GM21528 (cell line): Measurements from ENCODE around the gene KPNA2.
"Not testable (repeated sequence)": the region's sequence is repeated elsewhere in the genome, so short reads cannot be mapped to it uniquely, and the experiment has no call there.

Experiments
- ATAC-seq: cut with Tn5 transposase; IDR thresholded peaks from one replicate; pipeline ENCODE4 v1.9.1; 2021; ENCODE audit warnings: mild to moderate bottlenecking, moderate library complexity; ENCODE audit not compliant: unreplicated experiment, low FRiP score

Gene KPNA2

DNA sequence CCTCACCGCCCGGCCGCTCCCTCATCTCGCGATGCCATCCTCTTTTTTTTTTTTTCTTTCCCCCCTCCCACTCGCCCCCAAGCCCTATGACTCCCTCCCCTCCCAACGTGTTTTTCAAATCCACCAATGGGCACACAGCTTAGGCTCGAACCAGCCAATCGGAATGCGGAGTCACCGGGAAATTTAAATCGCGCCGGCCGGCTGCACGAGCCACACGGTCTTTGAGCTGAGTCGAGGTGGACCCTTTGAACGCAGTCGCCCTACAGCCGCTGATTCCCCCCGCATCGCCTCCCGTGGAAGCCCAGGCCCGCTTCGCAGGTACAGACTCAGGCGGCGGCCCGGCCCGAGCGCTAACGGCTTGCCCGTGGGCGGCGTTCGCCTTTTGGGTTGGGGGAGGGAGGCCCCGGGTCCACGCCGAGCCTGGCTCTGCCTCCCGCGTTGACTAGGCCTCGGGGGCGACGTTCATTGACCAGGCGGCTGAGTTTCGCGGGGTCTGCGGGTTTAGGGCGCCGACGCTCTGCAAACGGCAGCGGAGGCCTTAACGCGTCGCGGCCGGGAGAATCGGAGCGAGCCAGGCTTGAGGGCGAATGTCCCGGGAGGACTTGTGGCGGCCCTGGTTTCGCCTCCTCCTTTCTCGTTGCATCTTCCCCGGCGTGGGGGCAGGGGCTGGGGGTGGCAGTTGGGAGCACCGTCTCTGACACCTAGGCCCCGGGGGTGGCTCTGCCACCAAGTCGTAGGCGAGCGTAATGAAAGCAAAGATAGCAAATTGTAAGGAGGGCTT lies at the start of gene KPNA2:
KPNA2 (plus strand) TSS at position 213 of the 781 bp plus-strand sequence. CDS start 1,398 bp downstream, outside the sequence.
- peak; percentile 89 for ATAC-seq

DNA sequence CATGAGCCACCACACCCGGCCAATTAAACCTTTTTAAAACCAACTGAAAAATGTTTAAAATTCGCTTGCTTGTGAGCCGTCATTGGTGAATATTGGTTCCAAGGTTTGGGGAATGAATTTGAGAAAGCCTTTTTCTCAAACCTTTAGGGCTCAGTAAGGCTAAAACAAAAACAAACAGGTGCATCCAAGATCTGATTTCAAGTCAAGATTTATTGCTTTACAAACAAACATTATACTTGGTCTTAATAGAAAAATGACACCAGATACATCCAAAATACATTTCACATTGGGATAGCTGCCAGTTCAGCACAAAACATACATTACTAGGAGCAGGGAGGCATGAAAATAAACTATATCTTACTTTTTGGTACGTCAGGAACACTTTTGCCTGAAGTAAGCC lies 44.6 kb upstream of the KPNA2 start:
- ATAC-seq, result no peak

DNA sequence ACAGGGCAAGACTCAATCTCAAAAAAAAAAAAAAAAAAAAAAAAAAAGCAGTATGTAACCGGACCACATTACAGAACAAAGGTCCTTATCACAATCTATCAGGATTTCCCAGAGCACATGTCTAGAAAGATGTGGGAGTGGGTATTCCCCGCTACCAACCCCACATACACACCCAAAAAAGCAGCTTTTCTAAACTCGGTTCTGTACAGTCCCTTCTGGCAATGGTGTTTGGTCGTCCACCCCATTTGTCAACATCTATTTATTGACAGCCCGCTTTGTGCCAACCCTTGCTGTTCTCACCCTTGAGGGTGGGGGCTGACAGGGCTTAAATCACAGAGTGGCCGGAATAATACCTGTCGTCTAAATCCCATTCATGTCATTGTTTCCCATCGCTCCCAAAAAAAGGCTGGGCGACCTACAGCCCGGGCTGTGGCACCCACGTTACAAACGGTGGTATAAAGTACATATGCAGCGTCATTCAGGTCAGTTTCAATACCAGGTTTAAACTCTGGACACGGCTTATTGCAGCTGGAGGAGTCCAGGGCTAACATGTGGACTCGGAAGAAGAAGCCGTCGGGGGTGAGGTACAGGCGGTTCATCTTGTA lies 42.9 kb upstream of the KPNA2 start:
- ATAC-seq, result no peak

- ATAC-seq, result peak; percentile 71
Observed at GRCh38 chr17:67993153-67993997, 42.2 kb upstream of the KPNA2 start.

- ATAC-seq, result peak; percentile 4
Observed at GRCh38 chr17:67993998-67994361, 41.6 kb upstream of the KPNA2 start.

GRCh38 chr17:67994817-67995569 lies 40.5 kb upstream of the KPNA2 start:
- no peak for ATAC-seq

DNA sequence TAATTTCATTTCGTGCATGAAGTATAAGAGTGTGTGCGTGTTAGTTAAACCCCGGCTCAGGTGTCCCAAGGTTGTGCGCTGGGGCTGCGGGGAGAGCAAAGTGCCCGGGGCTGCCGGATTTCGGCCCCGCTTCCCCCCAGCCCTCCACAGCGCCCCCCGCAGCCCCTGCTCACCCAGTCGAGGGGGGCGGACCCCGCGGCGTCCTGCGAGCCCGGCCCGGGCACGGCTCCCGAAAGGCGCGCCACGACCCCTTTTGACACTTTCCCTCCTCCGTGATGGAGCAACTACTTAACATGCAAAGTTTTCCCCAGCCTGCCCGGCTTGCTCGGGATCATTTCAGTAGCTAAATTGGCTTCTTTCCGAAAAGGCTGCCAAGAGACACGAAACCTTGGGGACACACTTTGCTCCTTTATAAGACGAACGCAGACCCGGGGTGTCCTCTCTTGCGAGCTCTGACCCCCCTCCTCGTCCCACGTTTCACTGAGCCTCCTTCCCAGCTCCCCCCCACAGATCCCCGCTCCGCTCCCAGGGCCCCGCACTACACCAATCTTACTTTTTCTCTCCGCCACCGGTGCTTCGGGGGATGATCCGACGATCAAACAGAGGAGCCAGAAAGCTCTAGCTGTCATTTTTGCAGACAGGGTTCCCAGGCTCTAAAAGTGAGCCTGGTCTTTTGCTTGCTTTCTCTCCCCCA lies 39.8 kb upstream of the KPNA2 start:
- no peak for ATAC-seq

DNA sequence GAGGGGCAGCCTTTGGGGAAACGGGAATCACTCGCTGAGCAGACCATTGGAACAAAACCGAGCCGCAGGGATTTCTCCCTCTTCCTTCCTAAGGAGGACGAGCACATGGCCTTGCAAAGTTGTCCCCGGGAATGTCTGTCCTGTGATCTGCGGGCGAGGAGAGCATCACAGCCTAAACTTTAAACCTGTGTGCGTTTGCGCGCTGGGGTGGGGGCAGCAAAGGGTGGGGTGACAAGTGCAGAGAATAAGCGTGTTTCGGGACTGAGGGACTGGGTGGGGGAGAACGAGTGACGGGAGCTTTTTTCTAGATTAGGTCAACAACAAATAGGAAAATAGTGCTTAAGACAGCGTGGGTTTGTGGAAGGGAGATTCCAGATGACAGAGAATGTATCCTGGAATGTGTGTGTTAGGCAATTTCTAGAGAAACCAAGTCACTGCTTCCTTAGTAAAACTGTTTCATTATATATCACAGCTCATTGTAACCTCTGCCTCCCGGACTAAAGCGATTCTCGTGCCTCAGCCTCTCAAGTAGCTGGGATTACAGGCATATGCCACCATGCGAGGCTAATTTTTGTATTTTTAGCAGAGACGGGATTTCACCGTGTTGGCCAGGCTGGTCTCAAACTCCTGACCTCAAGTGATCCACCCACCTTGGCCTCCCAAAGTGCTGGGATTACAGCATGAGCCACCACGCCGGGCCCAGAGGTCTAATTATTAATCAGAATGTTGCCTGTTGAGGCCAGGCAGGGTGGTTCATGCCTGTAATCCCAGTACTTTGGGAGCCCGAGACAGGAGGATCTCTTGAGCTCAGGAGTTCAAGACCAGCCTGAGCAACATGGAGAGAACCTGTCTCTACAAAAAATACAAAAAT lies 39.0 kb upstream of the KPNA2 start, which contains the start of gene C17orf58:
C17orf58 (minus strand) TSS at position 169 of the 871 bp plus-strand sequence. CDS start 271 bp downstream, outside the sequence.
- ATAC-seq, result not testable (repeated sequence)

DNA sequence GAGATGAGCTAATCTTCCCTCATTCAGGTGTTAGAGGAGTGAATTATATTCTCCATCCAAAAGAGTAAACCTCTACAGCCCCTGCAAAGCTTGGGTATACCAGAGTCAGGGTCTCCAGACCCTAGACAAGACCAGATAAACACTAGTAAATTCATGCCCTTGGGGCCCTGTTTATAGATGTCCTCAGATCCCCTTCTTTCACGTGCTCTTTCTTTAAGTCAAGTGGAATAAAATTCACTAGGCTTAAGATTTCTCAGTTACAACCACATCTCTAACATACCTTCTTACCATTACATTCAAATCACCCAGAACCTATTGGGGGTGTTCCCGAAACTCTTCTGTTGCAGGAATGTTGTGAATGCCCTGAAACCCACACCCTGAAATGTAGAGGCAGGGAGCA lies 37.1 kb upstream of the KPNA2 start:
- ATAC-seq, result no peak

- ATAC-seq, result no peak
Observed at GRCh38 chr17:67999291-67999911, 36.1 kb upstream of the KPNA2 start.

DNA sequence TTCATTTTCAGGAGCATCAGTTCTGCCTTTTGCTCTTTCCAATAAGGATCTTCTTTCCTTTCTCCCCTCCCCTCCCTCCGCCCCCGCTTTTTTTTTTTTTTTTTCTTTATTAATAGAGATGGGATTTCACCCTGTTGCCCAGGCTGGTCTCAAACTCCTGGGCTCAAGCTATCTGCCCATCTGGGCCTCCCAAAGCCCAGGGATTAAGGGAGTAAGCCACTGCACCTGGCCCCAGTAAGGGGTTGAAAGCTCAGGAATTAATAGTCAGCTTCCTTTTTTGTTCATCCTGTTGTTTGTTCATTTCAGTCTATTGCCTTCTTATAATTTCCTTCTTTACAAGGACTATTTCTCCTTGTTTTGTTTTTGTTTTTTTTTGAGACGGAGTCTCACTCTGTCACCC lies 31.3 kb upstream of the KPNA2 start:
- no peak for ATAC-seq

DNA sequence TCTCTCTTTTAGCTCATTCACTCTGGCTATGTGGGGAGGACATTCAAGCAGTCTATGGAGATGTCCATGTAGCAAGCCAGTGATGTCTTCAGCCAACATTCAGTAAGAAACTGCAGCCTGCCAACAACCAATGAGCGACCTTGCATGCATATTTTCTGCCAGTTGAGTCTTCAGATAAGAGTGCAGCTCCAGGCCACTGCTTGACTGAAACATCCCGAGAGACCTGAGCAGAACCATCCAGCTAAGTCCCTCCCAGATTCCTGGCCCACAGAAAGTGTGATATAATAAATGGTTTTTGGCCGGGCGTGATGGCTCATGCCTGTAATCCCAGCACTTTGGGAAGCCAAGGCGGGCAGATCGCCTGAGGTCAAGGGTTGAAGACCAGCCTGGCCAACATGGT lies 28.7 kb upstream of the KPNA2 start:
- no peak for ATAC-seq

DNA sequence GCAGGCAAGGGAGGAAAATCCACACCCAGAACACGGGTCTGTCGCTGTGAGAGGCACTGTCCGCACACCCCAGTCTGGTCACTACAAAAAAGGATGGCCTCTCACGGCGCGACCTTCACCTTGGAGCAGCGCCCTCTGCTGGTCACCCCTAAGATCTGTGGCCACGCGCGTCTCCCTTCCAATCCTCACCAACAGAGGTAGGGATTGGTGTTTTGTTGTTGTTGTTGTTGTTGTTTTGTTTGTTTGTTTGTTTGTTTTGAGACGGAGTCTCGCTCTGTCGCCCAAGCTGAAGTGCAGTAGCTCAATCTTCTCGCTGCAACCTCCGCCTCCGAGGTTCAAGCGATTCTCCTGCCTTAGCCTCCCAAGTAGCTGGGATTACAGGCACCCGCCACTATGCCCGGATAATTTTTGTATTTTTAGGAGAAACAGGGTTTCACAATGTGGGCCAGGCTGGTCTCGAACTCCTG lies 24.3 kb upstream of the KPNA2 start:
- ATAC-seq, result peak; percentile 74

DNA sequence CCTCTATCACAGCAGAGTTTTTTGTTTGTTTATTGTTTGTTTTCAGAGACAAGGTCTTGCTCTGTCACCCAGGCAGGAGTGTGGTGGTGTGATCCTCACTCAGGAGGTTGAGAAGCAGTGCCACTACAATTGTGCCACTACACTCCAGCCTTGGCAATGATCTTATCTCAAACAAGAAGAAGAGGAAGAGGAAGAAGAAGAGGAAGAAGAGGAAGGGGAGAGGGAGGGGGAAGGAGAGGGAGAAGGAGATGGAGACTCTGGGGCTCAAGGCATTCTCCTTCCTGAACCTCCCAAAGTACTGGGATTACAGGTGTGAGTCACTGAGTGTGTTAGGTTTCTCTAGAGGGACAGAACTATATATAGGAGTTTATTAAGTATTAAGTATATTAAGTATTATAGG lies 22.1 kb upstream of the KPNA2 start:
- ATAC-seq, result no peak

GRCh38 chr17:68015081-68015723 lies 20.3 kb upstream of the KPNA2 start:
- no peak for ATAC-seq

DNA sequence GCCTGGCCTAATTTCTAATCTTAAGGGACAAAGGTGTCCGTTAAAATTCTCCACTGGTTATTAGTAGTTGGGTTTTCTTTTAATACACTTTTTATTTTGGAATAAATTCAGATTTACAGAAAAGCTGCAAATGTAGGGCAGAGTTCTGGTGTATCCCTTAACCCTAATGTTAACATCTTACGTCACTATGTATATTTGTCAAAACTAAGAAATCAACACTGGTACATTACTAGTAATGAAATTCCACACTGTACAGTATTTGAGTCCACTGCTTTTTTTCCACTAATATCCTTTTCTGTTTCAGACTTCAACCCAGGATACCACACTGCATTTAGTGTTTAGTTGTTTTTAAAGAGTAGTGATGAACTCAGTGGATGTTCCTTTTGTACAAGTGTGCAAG lies 18.7 kb upstream of the KPNA2 start:
- no peak for ATAC-seq

DNA sequence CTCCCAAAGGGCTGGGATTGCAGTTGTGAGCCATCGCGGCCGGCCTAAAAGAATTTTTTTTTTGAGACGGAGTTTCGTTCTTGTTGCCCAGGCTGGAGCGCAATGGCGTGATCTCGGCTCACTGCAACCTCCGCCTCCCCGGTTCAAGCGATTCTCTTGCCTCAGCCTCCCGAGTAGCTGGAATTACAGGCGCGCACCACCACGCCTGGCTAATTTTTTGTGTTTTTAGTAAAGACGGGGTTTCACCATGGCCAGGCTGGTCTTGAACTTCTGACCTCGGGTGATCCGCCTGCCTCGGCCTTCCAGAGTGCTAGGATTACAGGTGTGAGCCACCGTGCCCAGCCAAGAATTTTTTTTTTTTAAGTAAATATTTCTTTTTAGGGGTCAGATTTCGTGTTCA lies 17.0 kb upstream of the KPNA2 start:
- ATAC-seq, result not testable (repeated sequence)

DNA sequence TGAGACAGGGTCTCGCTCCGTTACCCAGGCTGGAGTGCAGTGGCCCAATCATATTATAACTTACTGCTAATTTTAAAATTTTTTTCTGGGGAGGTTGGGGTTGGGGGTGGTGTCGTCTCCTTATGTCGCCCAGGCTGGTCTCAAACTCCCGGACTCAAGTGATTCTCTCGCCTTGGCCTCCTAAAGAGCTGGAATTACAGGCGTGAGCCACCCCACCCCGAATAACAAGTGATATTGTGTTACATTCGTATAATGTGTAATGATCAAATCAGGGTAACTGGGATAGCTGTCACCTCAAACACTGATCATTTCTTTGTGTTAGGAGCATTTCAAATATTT lies 16.2 kb upstream of the KPNA2 start:
- ATAC-seq, result no peak
